AG09319 (cell line): Measurements from ENCODE around the gene SCAF11.

Experiments used
- DNase-seq: peaks from one replicate; pipeline ENCODE4 v3.0.0-alpha.2; 2010; ENCODE audit warnings: low read depth; ENCODE audit errors: extremely low read depth
- TF ChIP-seq, protein P1 (sequence below): IDR thresholded peaks from 2 replicates; pipeline ENCODE4 v1.5.1; 2011; ENCODE audit warnings: low read depth, mild to moderate bottlenecking, inconsistent platforms, low read length, moderate library complexity

SCAF11 gene

DNA sequence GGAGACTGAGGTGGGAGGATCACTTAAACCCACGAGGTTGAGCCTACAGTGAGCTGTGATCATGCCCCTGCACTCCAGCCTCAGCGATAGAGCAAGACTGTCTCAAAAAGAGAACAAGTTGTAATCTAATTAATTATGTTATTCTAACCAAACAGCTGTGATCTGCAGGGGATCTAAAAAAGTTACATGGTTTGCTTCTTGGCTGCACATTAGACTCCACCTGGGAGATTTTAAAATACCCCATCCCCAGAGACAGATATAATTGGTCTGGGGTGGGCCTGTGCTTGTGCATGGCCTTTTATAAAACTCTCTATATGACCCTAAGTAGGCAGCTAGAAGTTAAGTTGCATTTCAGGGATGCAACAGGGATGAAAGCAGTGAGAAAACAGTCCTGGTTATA, 76.7 kb downstream of the SCAF11 start:
- DNase-seq = no peak

GRCh38 chr12:45912774-45913173, 77.6 kb downstream of the SCAF11 start:
- DNase-seq = no peak
- TF ChIP-seq, protein P1, sequence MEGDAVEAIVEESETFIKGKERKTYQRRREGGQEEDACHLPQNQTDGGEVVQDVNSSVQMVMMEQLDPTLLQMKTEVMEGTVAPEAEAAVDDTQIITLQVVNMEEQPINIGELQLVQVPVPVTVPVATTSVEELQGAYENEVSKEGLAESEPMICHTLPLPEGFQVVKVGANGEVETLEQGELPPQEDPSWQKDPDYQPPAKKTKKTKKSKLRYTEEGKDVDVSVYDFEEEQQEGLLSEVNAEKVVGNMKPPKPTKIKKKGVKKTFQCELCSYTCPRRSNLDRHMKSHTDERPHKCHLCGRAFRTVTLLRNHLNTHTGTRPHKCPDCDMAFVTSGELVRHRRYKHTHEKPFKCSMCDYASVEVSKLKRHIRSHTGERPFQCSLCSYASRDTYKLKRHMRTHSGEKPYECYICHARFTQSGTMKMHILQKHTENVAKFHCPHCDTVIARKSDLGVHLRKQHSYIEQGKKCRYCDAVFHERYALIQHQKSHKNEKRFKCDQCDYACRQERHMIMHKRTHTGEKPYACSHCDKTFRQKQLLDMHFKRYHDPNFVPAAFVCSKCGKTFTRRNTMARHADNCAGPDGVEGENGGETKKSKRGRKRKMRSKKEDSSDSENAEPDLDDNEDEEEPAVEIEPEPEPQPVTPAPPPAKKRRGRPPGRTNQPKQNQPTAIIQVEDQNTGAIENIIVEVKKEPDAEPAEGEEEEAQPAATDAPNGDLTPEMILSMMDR = no peak

More for the DNA sequence above, 76.7 kb downstream of the SCAF11 start:
- TF ChIP-seq, protein P1 = no peak

DNA sequence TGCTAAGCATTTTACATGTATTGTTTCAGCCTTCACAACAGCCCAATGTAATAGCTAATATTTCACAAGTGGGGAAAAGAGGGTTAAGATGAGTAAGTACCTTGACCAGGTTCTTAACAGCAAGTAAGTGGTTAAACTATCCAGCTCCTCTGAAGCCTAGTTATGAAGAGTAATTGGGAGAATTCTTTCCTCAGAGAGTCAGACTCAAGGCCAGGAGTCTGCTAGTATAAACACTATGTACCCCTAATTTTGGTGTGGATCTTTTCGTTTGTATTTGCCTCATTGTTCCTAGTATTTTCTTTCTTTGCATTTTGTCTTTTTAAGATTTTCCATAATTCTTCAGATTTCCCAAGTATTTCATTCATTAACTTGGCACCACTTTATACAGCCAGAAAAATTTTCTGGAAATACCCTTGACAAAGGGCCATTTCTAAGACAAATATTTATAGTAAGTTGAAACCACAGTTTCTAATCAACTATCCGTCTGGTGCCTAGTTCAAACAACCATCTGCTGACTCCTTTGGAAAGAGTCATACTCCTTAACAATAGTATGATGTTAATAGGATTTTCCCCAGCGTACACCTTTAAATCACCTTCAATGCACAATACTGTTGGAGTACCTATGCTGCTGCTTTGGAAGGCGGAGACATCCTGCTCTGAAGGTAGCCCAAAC, 81.2 kb downstream of the SCAF11 start:
- peak; percentile 31 for DNase-seq
- TF ChIP-seq, protein P1 = no peak

DNA sequence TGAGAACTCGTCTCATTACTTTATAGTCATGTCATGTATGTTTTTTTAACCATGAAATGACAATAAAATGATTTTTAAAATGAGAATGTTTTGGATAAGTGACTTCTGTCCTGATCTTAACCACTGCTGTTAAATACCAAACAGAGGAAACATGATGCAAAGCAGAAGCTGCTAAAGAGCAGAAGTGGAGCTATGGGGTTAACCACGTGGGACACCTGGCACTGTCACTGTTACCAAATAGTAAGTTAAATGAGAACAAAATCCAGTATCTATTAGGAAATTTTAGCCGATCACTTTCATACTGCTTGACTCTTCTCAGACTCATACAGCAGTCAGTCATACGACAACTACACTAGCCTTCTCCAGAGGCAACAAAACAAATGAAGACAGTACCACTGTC, 82.4 kb downstream of the SCAF11 start:
- no peak for DNase-seq
- TF ChIP-seq, protein P1 = no peak

DNA sequence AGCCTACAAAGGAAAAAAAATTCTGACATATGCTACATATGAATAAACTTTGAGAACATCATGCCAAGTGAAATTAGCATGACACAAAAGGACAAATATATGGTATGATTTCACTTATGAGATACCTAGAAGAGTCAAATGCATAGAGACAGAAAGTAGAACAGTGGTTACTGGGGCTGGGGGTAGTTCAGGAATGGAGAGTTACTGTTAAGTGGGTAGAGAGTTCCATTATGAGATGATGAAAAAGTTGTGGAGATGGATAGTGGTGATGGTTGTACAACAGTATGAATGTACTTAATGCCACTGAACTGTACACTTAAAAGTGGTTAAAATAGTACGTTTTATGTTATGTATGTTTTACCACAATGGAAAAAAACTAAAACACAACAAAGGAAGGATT, 92.3 kb downstream of the SCAF11 start:
- TF ChIP-seq, protein P1 = no peak

DNA sequence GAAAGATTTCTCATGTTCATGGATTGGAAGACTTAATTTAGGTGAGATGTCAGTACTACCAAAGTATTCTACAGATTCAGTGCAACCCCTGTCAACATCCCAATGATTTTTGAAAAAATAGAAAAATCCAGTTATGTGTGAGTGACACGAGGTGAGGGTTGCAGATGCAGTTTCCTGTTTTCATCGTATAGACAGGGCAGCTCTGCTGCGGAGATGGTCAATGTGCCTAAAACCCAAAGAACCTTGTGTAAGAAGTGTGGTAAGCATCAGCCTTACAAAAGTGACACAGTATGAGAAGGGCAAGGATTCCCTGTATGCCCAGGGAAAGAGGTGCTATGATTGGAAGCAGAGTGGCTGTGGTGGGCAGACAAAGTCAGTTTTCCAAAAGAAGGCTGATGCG, 94.4 kb downstream of the SCAF11 start:
- DNase-seq = no peak
- TF ChIP-seq, protein P1 = no peak

More for the DNA sequence above, 92.3 kb downstream of the SCAF11 start:
- no peak for DNase-seq

- TF ChIP-seq, protein P1 = no peak; the same call in 1 of the 2 replicates
- DNase-seq = no peak
These were observed 97.1 kb downstream of the SCAF11 start for GRCh38 chr12:45893240-45893639.
